Cardiac fibroblast (primary cell): ENCODE results near the gene ANO5.

Experiments used
- DNase-seq, 2 donors: peaks; one replicate each; pipeline versions ENCODE4 v3.0.0 to v3.0.0-alpha.2; 2010; ENCODE audit warnings: low read depth in 2 of 2
- H3K4me3 ChIP-seq, 2 donors: replicated peaks in 1 of 2; 1 replicate in 1 of 2; 2 replicates in 1 of 2; pipeline ENCODE4 v1.5.1; 2011; ENCODE audit warnings: low read depth in 2 of 2, low read length in 2 of 2, mild to moderate bottlenecking in 2 of 2, moderate library complexity in 1 of 2
- TF ChIP-seq, protein P1 (sequence below): IDR thresholded peaks from one replicate; pipeline ENCODE4 v1.5.1; 2011; ENCODE audit warnings: low read depth, mild to moderate bottlenecking, low read length, inconsistent platforms

Gene ANO5

DNA sequence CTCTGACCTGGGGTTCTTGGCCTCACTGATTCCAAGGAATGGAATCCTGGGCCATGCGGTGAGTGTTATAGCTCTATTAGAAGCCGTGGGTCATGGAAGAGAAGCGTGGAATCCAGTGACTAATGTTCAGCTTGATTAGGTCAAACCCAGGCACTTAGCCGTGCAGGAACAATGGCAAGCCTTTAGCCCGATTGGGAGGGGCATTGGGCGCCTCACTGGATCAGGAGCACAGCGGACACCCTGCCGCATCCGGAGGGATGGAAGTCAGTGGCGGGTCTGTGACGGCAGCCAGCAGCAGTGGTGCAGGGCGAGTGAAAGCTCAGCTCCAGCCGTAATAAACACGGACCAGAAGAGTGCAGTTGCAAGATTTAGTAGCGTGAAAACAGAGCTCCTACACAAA lies 124.8 kb downstream of the ANO5 start:
- TF ChIP-seq, protein P1, sequence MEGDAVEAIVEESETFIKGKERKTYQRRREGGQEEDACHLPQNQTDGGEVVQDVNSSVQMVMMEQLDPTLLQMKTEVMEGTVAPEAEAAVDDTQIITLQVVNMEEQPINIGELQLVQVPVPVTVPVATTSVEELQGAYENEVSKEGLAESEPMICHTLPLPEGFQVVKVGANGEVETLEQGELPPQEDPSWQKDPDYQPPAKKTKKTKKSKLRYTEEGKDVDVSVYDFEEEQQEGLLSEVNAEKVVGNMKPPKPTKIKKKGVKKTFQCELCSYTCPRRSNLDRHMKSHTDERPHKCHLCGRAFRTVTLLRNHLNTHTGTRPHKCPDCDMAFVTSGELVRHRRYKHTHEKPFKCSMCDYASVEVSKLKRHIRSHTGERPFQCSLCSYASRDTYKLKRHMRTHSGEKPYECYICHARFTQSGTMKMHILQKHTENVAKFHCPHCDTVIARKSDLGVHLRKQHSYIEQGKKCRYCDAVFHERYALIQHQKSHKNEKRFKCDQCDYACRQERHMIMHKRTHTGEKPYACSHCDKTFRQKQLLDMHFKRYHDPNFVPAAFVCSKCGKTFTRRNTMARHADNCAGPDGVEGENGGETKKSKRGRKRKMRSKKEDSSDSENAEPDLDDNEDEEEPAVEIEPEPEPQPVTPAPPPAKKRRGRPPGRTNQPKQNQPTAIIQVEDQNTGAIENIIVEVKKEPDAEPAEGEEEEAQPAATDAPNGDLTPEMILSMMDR, result no peak
- H3K4me3 ChIP-seq, result no peak overlapping the region
- DNase-seq, result no peak

DNA sequence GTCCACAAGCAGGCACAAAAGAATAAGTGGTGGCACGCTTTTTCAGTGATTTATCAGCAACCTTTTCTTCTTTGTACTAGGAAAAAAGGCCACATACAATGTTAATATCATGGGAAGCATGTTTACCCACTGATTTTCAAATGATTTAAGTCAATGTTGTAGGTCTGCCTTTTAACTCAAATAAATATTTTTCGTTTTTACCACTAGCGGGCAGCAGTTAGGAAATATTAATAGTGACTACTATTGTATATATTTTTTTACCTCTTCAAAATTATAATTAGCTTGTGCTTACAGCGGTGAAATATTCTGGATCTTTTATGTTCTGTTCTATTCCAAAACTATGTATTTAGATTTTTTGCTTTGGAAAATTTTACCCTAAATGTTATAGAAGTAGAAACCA lies 138.9 kb downstream of the ANO5 start:
- no peak overlapping the region for H3K4me3 ChIP-seq
- TF ChIP-seq, protein P1, result no peak
- DNase-seq, result no peak
